HepG2 (cell line): ENCODE measurements around the gene ATRNL1.

ENCODE experiments used
- CTCF ChIP-seq: sonication (generic); formaldehyde crosslinking; IDR thresholded peaks from 2 replicates; pipeline ENCODE4 v1.5.0; 2020; ENCODE audit warnings: mild to moderate bottlenecking, missing genetic modification reagents, moderate library complexity
- EZH2 ChIP-seq: conservative IDR thresholded peaks from 2 replicates; pipeline ENCODE4 v1.6.1; 2012; ENCODE audit warnings: mild to moderate bottlenecking, low read depth, low read length, moderate library complexity
- JUND ChIP-seq: sonication (generic); formaldehyde crosslinking; IDR thresholded peaks from 2 replicates; pipeline ENCODE4 v1.8.0; 2022; ENCODE audit warnings: mild to moderate bottlenecking, missing genetic modification reagents
- MAZ ChIP-seq, 2 experiments: sonication (generic) in 1 of 2; formaldehyde crosslinking in 1 of 2; IDR thresholded peaks; 2 replicates each; pipeline versions ENCODE4 v1.5.0 to v1.6.1; 2012 to 2020; ENCODE audit warnings: low read depth in 2 of 2, mild to moderate bottlenecking in 2 of 2, borderline replicate concordance in 1 of 2, improper control_type of control experiment in 1 of 2, low read length in 1 of 2, missing genetic modification reagents in 1 of 2, moderate library complexity in 1 of 2
- MXD1 ChIP-seq: sonication (generic); formaldehyde crosslinking; IDR thresholded peaks from 2 replicates; pipeline ENCODE4 v1.4.0; 2020; ENCODE audit warnings: mild to moderate bottlenecking, missing genetic modification reagents
- RFXANK ChIP-seq: IDR thresholded peaks from 2 replicates; pipeline ENCODE4 v1.6.1; 2016
- SCMH1 ChIP-seq: sonication (generic); formaldehyde crosslinking; IDR thresholded peaks from 2 replicates; pipeline ENCODE4 v1.9.0; 2021; ENCODE audit warnings: missing genetic modification reagents, mild to moderate bottlenecking, borderline replicate concordance
- SMAD1 ChIP-seq: sonication (generic); formaldehyde crosslinking; IDR thresholded peaks from 2 replicates; pipeline ENCODE4 v1.4.0; 2020; ENCODE audit warnings: missing genetic modification reagents, low read depth, mild to moderate bottlenecking, borderline replicate concordance
- TGIF2 ChIP-seq: IDR thresholded peaks from 2 replicates; pipeline ENCODE4 v1.6.1; 2016; ENCODE audit warnings: control low read depth, missing compliant biosample characterization
- WIZ ChIP-seq: sonication (generic); formaldehyde crosslinking; IDR thresholded peaks from 2 replicates; pipeline ENCODE4 v1.5.1; 2020; ENCODE audit warnings: mild to moderate bottlenecking, missing genetic modification reagents
- ZKSCAN5 ChIP-seq: sonication (generic); formaldehyde crosslinking; IDR thresholded peaks from 2 replicates; pipeline ENCODE4 v1.5.1; 2020; ENCODE audit warnings: mild to moderate bottlenecking, missing genetic modification reagents
- ZNF691 ChIP-seq: sonication (generic); formaldehyde crosslinking; IDR thresholded peaks from 2 replicates; pipeline ENCODE4 v1.4.0; 2020; ENCODE audit warnings: missing genetic modification reagents, low read depth, mild to moderate bottlenecking, borderline replicate concordance
- ZSCAN5A ChIP-seq: sonication (generic); formaldehyde crosslinking; IDR thresholded peaks from 2 replicates; pipeline ENCODE4 v1.8.0; 2022; ENCODE audit warnings: mild to moderate bottlenecking, missing genetic modification reagents, borderline replicate concordance

GRCh38 chr10:115982526-115982925, 889.4 kb downstream of the ATRNL1 start:
- TF ChIP-seq CTCF (CRISPR knock-in tag) (no peak), EZH2 (no peak), SCMH1 (CRISPR knock-in tag) (no peak), JUND (CRISPR knock-in tag) (no peak), ZSCAN5A (CRISPR knock-in tag) (no peak), TGIF2 (CRISPR knock-in tag) (no peak), WIZ (CRISPR knock-in tag) (no peak), ZNF691 (no peak), SMAD1 (CRISPR knock-in tag) (no peak), MAZ (IDR thresholded peaks at IDR 0.05; ENCODE audit: borderline replicate concordance, low read depth, low read length) (no peak), MAZ (CRISPR knock-in tag; IDR thresholded peaks at IDR 0.05; ENCODE audit: low read depth) (no peak), ZKSCAN5 (CRISPR knock-in tag) (no peak), RFXANK (no peak), MXD1 (CRISPR knock-in tag) (no peak)
